WTC11 (cell line): ENCODE results near the gene CRYBA1. TPM values are rescaled to one million over a fixed set of nuclear protein-coding genes. Genes with fewer than 3 reads are reported as not detected.

Experiments used
- ATF1 ChIP-seq: sonication (generic); formaldehyde crosslinking; IDR thresholded peaks from 2 replicates; pipeline ENCODE4 v1.8.1; 2023; ENCODE audit warnings: mild to moderate bottlenecking, moderate library complexity, missing genetic modification reagents
- ATF3 ChIP-seq: sonication (generic); formaldehyde crosslinking; conservative IDR thresholded peaks from 2 replicates; pipeline ENCODE4 v1.8.1; 2022; ENCODE audit warnings: mild to moderate bottlenecking, missing genetic modification reagents
- ELF4 ChIP-seq: sonication (generic); formaldehyde crosslinking; IDR thresholded peaks from 2 replicates; pipeline ENCODE4 v1.8.1; 2022; ENCODE audit warnings: low read depth, mild to moderate bottlenecking, moderate library complexity, missing genetic modification reagents
- ESRRA ChIP-seq: sonication (generic); formaldehyde crosslinking; IDR thresholded peaks from 2 replicates; pipeline ENCODE4 v1.8.1; 2022; ENCODE audit warnings: mild to moderate bottlenecking, missing genetic modification reagents, borderline replicate concordance
- FOXJ3 ChIP-seq: sonication (generic); formaldehyde crosslinking; IDR thresholded peaks from 2 replicates; pipeline ENCODE4 v1.9.0; 2021; ENCODE audit warnings: missing genetic modification reagents, mild to moderate bottlenecking, borderline replicate concordance
- FOXK1 ChIP-seq: sonication (generic); formaldehyde crosslinking; IDR thresholded peaks from 2 replicates; pipeline ENCODE4 v1.8.0; 2022; ENCODE audit warnings: mild to moderate bottlenecking, moderate library complexity, missing genetic modification reagents
- FOXP1 ChIP-seq: sonication (generic); formaldehyde crosslinking; IDR thresholded peaks from 2 replicates; pipeline ENCODE4 v1.8.0; 2022; ENCODE audit warnings: missing genetic modification reagents, mild to moderate bottlenecking, moderate library complexity, borderline replicate concordance
- GRHL2 ChIP-seq: fragments of 250-450 bp; sonication (Bioruptor Pico); IDR thresholded peaks from 2 replicates; pipeline ENCODE4 v1.8.0; 2022; ENCODE audit warnings: mild to moderate bottlenecking, moderate library complexity; ENCODE audit not compliant: insufficient replicate concordance, severe bottlenecking
- GTF2I ChIP-seq: fragments of 250-450 bp; sonication (Bioruptor Pico); conservative IDR thresholded peaks from 2 replicates; pipeline ENCODE4 v1.4.0; 2021; ENCODE audit warnings: mild to moderate bottlenecking
- IRF1 ChIP-seq: sonication (generic); formaldehyde crosslinking; IDR thresholded peaks from 2 replicates; pipeline ENCODE4 v1.8.0; 2023; ENCODE audit warnings: missing genetic modification reagents
- KAT7 ChIP-seq: sonication (generic); formaldehyde crosslinking; IDR thresholded peaks from 2 replicates; pipeline ENCODE4 v1.8.1; 2023; ENCODE audit warnings: missing genetic modification reagents, mild to moderate bottlenecking, borderline replicate concordance
- MLX ChIP-seq: sonication (generic); formaldehyde crosslinking; IDR thresholded peaks from 2 replicates; pipeline ENCODE4 v1.8.1; 2023; ENCODE audit warnings: mild to moderate bottlenecking, missing genetic modification reagents, moderate library complexity
- PRRX2 ChIP-seq: fragments of 250-450 bp; sonication (Bioruptor Pico); IDR thresholded peaks from 2 replicates; pipeline ENCODE4 v1.8.0; 2021; ENCODE audit warnings: mild to moderate bottlenecking
- SMAD3 ChIP-seq: sonication (generic); formaldehyde crosslinking; IDR thresholded peaks from 2 replicates; pipeline ENCODE4 v1.8.0; 2022; ENCODE audit warnings: missing genetic modification reagents, mild to moderate bottlenecking, borderline replicate concordance
- SP1 ChIP-seq: sonication (generic); formaldehyde crosslinking; conservative IDR thresholded peaks from 2 replicates; pipeline ENCODE4 v1.8.1; 2022; ENCODE audit warnings: missing genetic modification reagents
- TEAD4 ChIP-seq: sonication (generic); formaldehyde crosslinking; IDR thresholded peaks from 2 replicates; pipeline ENCODE4 v1.8.0; 2022; ENCODE audit warnings: mild to moderate bottlenecking, missing genetic modification reagents
- TP53 ChIP-seq: sonication (generic); formaldehyde crosslinking; IDR thresholded peaks from 2 replicates; pipeline ENCODE4 v1.8.1; 2023; ENCODE audit warnings: mild to moderate bottlenecking, missing genetic modification reagents
- ZBTB21 ChIP-seq: sonication (generic); formaldehyde crosslinking; IDR thresholded peaks from 2 replicates; pipeline ENCODE4 v1.8.1; 2023; ENCODE audit warnings: mild to moderate bottlenecking, missing genetic modification reagents, borderline replicate concordance
- ZBTB43 ChIP-seq: sonication (generic); formaldehyde crosslinking; IDR thresholded peaks from 2 replicates; pipeline ENCODE4 v1.8.1; 2023; ENCODE audit warnings: mild to moderate bottlenecking, missing genetic modification reagents
- ZMAT4 ChIP-seq: fragments of 250-450 bp; sonication (Bioruptor Pico); IDR thresholded peaks from 2 replicates; pipeline ENCODE4 v1.9.0; 2021; ENCODE audit warnings: mild to moderate bottlenecking
- ZNF121 ChIP-seq: sonication (generic); formaldehyde crosslinking; IDR thresholded peaks from 2 replicates; pipeline ENCODE4 v1.8.0; 2023; ENCODE audit warnings: missing genetic modification reagents
- ZNF138 ChIP-seq: sonication (generic); formaldehyde crosslinking; conservative IDR thresholded peaks from 2 replicates; pipeline ENCODE4 v1.8.1; 2022; ENCODE audit warnings: mild to moderate bottlenecking, moderate library complexity, missing genetic modification reagents
- ZNF263 ChIP-seq: sonication (generic); formaldehyde crosslinking; IDR thresholded peaks from 2 replicates; pipeline ENCODE4 v1.8.1; 2022; ENCODE audit warnings: low read depth, mild to moderate bottlenecking, moderate library complexity, missing genetic modification reagents
- ZNF396 ChIP-seq: fragments of 250-450 bp; sonication (Bioruptor Pico); IDR thresholded peaks from 2 replicates; pipeline ENCODE4 v1.8.0; 2021; ENCODE audit warnings: mild to moderate bottlenecking, moderate library complexity, borderline replicate concordance
- ZNF416 ChIP-seq: fragments of 250-450 bp; sonication (Bioruptor Pico); IDR thresholded peaks from 2 replicates; pipeline ENCODE4 v1.9.0; 2021; ENCODE audit warnings: mild to moderate bottlenecking, inconsistent platforms
- ZNF423 ChIP-seq: fragments of 250-450 bp; sonication (Bioruptor Pico); IDR thresholded peaks from 2 replicates; pipeline ENCODE4 v2.1.2; 2022; ENCODE audit warnings: mild to moderate bottlenecking, moderate library complexity
- ZSCAN18 ChIP-seq: fragments of 250-450 bp; sonication (Bioruptor Pico); IDR thresholded peaks from 2 replicates; pipeline ENCODE4 v2.1.2; 2022; ENCODE audit warnings: mild to moderate bottlenecking, moderate library complexity
- total RNA-seq: library from RNA; stranded (reverse); gene quantifications from 3 replicates; pipeline ENCODE4 v1.2.3, GENCODE V29; 2021
- TF ChIP-seq, protein P1 (sequence below): sonication (generic); formaldehyde crosslinking; IDR thresholded peaks from 2 replicates; pipeline ENCODE4 v1.8.1; 2023; ENCODE audit warnings: mild to moderate bottlenecking, moderate library complexity, missing genetic modification reagents
- TF ChIP-seq, protein P2 (sequence below): fragments of 250-450 bp; sonication (Bioruptor Pico); IDR thresholded peaks from 2 replicates; pipeline ENCODE4 v1.9.0; 2021; ENCODE audit warnings: mild to moderate bottlenecking

Gene CRYBA1
- total RNA-seq, 1 experiment from 2014 or later, result not detected

DNA sequence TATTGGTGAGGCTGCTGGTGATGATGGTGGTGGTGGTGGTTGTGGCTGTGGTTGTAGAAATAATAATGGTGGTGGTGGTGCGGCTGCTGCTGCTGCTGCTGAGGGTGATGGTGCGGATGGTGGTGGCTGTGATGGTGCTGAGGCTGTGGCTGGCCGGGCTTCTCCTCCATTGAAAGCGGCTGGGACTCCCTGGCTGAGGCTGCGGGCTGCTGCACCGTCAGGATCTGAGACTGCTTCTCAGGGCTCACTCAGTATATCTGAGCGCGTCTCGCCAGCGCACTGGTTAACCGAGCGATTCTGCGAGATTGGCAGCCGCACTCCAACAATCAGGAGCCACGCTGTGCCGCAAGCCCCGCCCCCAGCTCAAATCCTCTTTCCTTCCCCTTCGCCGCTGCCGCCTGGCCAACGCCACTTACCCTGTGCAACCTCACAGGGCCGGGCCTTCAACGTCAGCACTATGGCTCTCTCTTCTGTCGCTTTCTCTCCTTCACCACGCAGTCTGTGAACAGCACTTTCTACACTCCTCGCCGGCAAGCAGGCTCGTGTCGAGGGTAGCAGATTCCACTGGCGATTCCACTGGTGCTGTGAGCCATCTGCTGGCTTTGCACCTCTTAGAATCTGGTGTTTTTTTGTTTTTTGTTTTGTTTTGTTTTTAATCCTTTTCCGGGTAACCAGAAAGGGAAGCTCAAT lies 47.4 kb downstream of the CRYBA1 start, which contains the start of gene NUFIP2 (continued):
- TF ChIP-seq ZSCAN18 (CRISPR knock-in tag), result no peak
- TF ChIP-seq KAT7 (CRISPR knock-in tag), result no peak
- TF ChIP-seq ZBTB43, result no peak
- TF ChIP-seq SP1 (CRISPR knock-in tag), result 0 out of 2 replicates have a peak, but pooled peaks have one; percentile 40
- no peak for TF ChIP-seq TEAD4 (CRISPR knock-in tag)
- no peak; the same call in 1 of the 2 replicates for TF ChIP-seq TP53 (CRISPR knock-in tag)
- TF ChIP-seq SMAD3 (CRISPR knock-in tag), result peak; percentile 89; the same call in 1 of the 2 replicates
- TF ChIP-seq ZBTB21 (CRISPR knock-in tag), result no peak
- TF ChIP-seq ESRRA (CRISPR knock-in tag), result no peak
- no peak for TF ChIP-seq ZNF423 (CRISPR knock-in tag)
- TF ChIP-seq, protein P1, sequence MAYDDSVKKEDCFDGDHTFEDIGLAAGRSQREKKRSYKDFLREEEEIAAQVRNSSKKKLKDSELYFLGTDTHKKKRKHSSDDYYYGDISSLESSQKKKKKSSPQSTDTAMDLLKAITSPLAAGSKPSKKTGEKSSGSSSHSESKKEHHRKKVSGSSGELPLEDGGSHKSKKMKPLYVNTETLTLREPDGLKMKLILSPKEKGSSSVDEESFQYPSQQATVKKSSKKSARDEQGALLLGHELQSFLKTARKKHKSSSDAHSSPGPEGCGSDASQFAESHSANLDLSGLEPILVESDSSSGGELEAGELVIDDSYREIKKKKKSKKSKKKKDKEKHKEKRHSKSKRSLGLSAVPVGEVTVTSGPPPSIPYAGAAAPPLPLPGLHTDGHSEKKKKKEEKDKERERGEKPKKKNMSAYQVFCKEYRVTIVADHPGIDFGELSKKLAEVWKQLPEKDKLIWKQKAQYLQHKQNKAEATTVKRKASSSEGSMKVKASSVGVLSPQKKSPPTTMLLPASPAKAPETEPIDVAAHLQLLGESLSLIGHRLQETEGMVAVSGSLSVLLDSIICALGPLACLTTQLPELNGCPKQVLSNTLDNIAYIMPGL, result no peak
- TF ChIP-seq ELF4 (CRISPR knock-in tag), result no peak
- TF ChIP-seq PRRX2 (CRISPR knock-in tag), result no peak
- peak; percentile 66; the same call in 1 of the 2 replicates for TF ChIP-seq IRF1 (CRISPR knock-in tag)
- TF ChIP-seq ZNF121, result no peak
- no peak for TF ChIP-seq ZNF416
- no peak for TF ChIP-seq ZMAT4 (CRISPR knock-in tag)
- TF ChIP-seq ZNF396 (CRISPR knock-in tag), result no peak
- no peak for TF ChIP-seq FOXJ3 (CRISPR knock-in tag)
- TF ChIP-seq MLX, result no peak
- no peak for TF ChIP-seq GTF2I (CRISPR knock-in tag)
- no peak for TF ChIP-seq GRHL2 (CRISPR knock-in tag)
- TF ChIP-seq, protein P2, sequence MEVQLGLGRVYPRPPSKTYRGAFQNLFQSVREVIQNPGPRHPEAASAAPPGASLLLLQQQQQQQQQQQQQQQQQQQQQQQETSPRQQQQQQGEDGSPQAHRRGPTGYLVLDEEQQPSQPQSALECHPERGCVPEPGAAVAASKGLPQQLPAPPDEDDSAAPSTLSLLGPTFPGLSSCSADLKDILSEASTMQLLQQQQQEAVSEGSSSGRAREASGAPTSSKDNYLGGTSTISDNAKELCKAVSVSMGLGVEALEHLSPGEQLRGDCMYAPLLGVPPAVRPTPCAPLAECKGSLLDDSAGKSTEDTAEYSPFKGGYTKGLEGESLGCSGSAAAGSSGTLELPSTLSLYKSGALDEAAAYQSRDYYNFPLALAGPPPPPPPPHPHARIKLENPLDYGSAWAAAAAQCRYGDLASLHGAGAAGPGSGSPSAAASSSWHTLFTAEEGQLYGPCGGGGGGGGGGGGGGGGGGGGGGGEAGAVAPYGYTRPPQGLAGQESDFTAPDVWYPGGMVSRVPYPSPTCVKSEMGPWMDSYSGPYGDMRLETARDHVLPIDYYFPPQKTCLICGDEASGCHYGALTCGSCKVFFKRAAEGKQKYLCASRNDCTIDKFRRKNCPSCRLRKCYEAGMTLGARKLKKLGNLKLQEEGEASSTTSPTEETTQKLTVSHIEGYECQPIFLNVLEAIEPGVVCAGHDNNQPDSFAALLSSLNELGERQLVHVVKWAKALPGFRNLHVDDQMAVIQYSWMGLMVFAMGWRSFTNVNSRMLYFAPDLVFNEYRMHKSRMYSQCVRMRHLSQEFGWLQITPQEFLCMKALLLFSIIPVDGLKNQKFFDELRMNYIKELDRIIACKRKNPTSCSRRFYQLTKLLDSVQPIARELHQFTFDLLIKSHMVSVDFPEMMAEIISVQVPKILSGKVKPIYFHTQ, result no peak
- no peak for TF ChIP-seq ATF1 (CRISPR knock-in tag)
- TF ChIP-seq FOXK1 (CRISPR knock-in tag), result peak; percentile 20; the same call in 1 of the 2 replicates
- no peak for TF ChIP-seq ZNF138 (CRISPR knock-in tag)
- TF ChIP-seq FOXP1, result no peak; the same call in 1 of the 2 replicates
- TF ChIP-seq ZNF263, result no peak
- TF ChIP-seq ATF3, result no peak
